SK-N-MC (cell line): ENCODE results near the gene GALNT8.

Experiments
- EZH2 ChIP-seq: fragments of 200-600 bp; sonication (generic); IDR thresholded peaks from one replicate; pipeline ENCODE4 v1.6.1; 2017; ENCODE audit warnings: antibody characterized with exemption
- POLR2AphosphoS5 ChIP-seq: IDR thresholded peaks from 2 replicates; pipeline ENCODE4 v1.6.1; 2012; ENCODE audit warnings: mild to moderate bottlenecking, low read depth, low read length, borderline replicate concordance

DNA sequence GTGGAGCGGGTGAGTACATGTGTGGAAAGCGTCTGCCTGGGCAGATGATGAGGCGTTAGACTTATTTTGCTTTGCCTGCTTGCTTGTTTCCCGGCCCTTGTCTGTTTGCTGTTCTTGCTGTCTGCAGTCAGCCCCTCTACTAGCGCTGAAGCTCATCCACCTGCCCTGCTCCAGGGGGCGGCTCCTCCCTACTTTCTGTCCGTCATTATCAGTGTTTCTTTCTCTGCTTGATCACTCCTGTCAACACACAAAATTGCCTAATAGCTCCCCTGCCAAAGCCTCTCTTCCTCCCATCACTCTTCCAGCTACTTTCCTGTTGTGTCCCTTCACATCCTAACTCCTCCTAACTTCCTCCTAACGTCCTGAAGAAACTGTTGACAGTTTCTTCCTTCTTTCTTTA, 34.9 kb upstream of the GALNT8 start:
- TF ChIP-seq EZH2: no peak
- TF ChIP-seq POLR2AphosphoS5: no peak
